ENCODE measurements around the gene SF3B3.

GRCh38 chr16:70576431-70577255 lies 53.0 kb downstream of the SF3B3 start:
- TF ChIP-seq FOXA1 (IDR thresholded peaks at IDR 0.05) (no peak), FOXM1 (IDR thresholded peaks at IDR 0.05; ENCODE audit: borderline replicate concordance) (no peak), BHLHE40 (IDR thresholded peaks at IDR 0.05; ENCODE audit: borderline replicate concordance) (no peak), ARNT (IDR thresholded peaks at IDR 0.05) (no peak), NFRKB (IDR thresholded peaks at IDR 0.05) (no peak), L3MBTL2 (conservative IDR thresholded peaks at IDR 0.05) (no peak), SP1 (IDR thresholded peaks at IDR 0.05) (no peak)
